Calu3 (cell line): Measurements from ENCODE around the gene NAALADL2. TPM values are rescaled to one million over a fixed set of nuclear protein-coding genes. Genes with fewer than 3 reads are reported as not detected.

Source experiments
- BruUV-seq: library from RNA; stranded (reverse); fragments of 400-500 nt; replicated peaks from 2 replicates; lab custom pipeline; 2021; lab: Mats Ljungman, UMichigan
- CTCF ChIA-PET: fragments of 300-600 bp; sonication (Branson Sonifier 250); formaldehyde crosslinking; loops from one replicate; lab custom pipeline; 2022; ENCODE audit warnings: antibody characterized with exemption; lab: Charles Lee
- DNase-seq: peaks from one replicate; pipeline ENCODE4 v3.0.0; 2022
- H3K27ac Mint-ChIP-seq: one replicate; pipeline ENCODE4 v1.8.0; 2022; ENCODE audit warnings: mixed read lengths; ENCODE audit not compliant: unreplicated experiment
- H3K27me3 Mint-ChIP-seq: one replicate; pipeline ENCODE4 v1.8.0; 2022; ENCODE audit warnings: mixed read lengths; ENCODE audit not compliant: unreplicated experiment
- H3K36me3 Mint-ChIP-seq: one replicate; pipeline ENCODE4 v1.8.0; 2022; ENCODE audit warnings: mild to moderate bottlenecking, moderate library complexity, mixed read lengths; ENCODE audit not compliant: insufficient read depth, unreplicated experiment
- H3K4me1 Mint-ChIP-seq: one replicate; pipeline ENCODE4 v1.8.0; 2022; ENCODE audit warnings: mild to moderate bottlenecking, low read depth, mixed read lengths; ENCODE audit not compliant: unreplicated experiment
- H3K4me3 Mint-ChIP-seq: one replicate; pipeline ENCODE4 v1.8.0; 2022; ENCODE audit warnings: mild to moderate bottlenecking, low read depth, moderate library complexity, mixed read lengths; ENCODE audit not compliant: unreplicated experiment
- H3K9me3 Mint-ChIP-seq: one replicate; pipeline ENCODE4 v1.8.0; 2022; ENCODE audit warnings: low read depth, mixed read lengths; ENCODE audit not compliant: unreplicated experiment
- intact Hi-C: fragments of 100-400 bp; cut with micrococcal nuclease; formaldehyde crosslinking; loops from one replicate; pipeline ENCODE4 v1.10.0; 2022; ENCODE audit not compliant: unreplicated experiment
- total RNA-seq: library from RNA; stranded (reverse); gene quantifications from 2 replicates; pipeline ENCODE4 v1.2.3, GENCODE V29; 2022
- TF ChIP-seq, protein P1 (sequence below): fragments of 200-600 bp; IDR thresholded peaks from one replicate; pipeline ENCODE4 v1.8.0; 2022; ENCODE audit warnings: antibody characterized with exemption; ENCODE audit not compliant: unreplicated experiment

Gene NAALADL2
- total RNA-seq, 1 experiment from 2014 or later, result 36.9 TPM

DNA sequence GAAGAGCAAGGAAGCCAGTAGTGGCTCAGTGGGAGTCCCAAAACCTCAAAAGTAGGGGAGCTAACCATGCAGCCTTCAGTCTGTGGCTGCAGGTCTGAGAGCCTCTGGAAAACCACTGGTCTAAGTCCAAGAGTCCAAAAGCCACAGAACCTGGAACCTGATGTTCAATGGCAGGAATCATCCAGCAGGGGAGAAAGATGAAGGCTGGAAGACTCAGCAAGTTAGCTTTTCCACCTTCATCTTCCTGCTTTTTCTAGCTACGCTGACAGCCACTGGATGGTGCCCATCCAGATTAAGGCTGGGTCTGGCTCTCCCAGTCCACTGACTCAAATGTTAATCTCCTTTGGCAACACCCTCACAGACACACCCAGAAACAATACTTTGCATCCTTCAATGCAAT is 626.3 kb downstream of the NAALADL2 start:
- CTCF ChIA-PET, result interaction anchor here (1.3 to 1.4 kb wide), 2 partner anchors 8 to 14 kb away, joined by 3 read pairs; no protein-coding TSS in a partner anchor
- H3K36me3 Mint-ChIP-seq, result no peaks in the 10 kb centered on the region
- intact Hi-C loops, result no loop called here
- TF ChIP-seq, protein P1, sequence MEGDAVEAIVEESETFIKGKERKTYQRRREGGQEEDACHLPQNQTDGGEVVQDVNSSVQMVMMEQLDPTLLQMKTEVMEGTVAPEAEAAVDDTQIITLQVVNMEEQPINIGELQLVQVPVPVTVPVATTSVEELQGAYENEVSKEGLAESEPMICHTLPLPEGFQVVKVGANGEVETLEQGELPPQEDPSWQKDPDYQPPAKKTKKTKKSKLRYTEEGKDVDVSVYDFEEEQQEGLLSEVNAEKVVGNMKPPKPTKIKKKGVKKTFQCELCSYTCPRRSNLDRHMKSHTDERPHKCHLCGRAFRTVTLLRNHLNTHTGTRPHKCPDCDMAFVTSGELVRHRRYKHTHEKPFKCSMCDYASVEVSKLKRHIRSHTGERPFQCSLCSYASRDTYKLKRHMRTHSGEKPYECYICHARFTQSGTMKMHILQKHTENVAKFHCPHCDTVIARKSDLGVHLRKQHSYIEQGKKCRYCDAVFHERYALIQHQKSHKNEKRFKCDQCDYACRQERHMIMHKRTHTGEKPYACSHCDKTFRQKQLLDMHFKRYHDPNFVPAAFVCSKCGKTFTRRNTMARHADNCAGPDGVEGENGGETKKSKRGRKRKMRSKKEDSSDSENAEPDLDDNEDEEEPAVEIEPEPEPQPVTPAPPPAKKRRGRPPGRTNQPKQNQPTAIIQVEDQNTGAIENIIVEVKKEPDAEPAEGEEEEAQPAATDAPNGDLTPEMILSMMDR, result no peak
- H3K4me1 Mint-ChIP-seq, result no peaks in the 10 kb centered on the region
- no peak for DNase-seq
- H3K4me3 Mint-ChIP-seq, result no peak overlapping the region
- no TSS peak for BruUV-seq
- peaks cover 4% of the 10 kb centered on the region for H3K9me3 Mint-ChIP-seq
- H3K27ac Mint-ChIP-seq, result no peak overlapping the region
- H3K27me3 Mint-ChIP-seq, result no peaks in the 10 kb centered on the region

DNA sequence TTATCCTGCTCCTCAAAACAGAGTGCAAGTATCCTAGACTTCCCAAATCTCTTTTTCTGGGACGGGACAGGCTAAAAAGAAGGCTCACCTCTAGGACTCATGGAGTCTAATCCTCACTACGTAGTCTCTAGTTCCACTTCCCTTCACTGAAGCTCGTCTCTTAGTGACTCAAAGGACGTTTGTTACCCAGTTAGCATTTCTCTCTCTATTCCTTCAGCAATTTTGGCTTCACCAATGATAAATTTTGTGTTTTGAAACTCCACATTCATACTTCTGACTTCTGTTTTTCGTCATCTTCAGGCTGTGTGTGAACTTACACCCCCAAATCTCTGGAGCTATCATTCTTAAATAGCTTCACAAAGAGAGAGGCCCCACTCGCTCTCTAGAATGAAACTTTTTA is 627.1 kb downstream of the NAALADL2 start:
- BruUV-seq, result no TSS peak
- H3K36me3 Mint-ChIP-seq, result no peaks in the 10 kb centered on the region
- no peak overlapping the region for H3K27ac Mint-ChIP-seq
- H3K4me3 Mint-ChIP-seq, result no peak overlapping the region
- CTCF ChIA-PET, result interaction anchor here (1.3 kb wide), 1 partner anchor 15 kb away, joined by 3 read pairs; no protein-coding TSS in a partner anchor
- peaks cover 4% of the 10 kb centered on the region for H3K9me3 Mint-ChIP-seq
- TF ChIP-seq, protein P1, result no peak
- no peaks in the 10 kb centered on the region for H3K4me1 Mint-ChIP-seq
- DNase-seq, result no peak
- intact Hi-C loops, result no loop called here
- no peaks in the 10 kb centered on the region for H3K27me3 Mint-ChIP-seq

DNA sequence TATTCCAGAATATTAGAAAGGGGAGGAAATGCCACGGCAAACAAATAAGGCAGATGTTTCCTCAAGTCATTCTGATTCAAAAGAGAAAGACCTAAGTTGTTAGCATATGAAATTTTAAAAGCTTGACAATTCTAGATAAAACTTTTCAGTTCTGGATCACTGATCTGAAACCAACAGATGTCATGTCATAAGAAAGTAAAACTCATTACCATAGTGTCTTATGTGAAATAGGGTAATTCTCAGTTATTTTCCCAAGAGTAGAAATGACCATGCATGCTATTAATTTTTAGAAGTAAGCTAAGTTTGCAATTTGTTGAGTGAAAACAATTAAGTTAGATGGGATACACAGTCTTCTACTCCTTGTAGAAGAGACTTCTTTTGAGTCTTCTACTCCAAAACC is 630.3 kb downstream of the NAALADL2 start:
- DNase-seq, result no peak
- Mint-ChIP-seq H3K36me3 (no peaks in the 10 kb centered on the region), H3K4me3 (no peak overlapping the region), H3K4me1 (peaks cover 9% of the 10 kb centered on the region), H3K27me3 (no peaks in the 10 kb centered on the region), H3K27ac (no peak overlapping the region), H3K9me3 (peaks cover 4% of the 10 kb centered on the region)
- TF ChIP-seq, protein P1, result no peak
- BruUV-seq, result no TSS peak
- intact Hi-C loops, result no loop called here
- CTCF ChIA-PET, result no interaction called here

GRCh38 chr3:175493301-175493700 is 634.2 kb downstream of the NAALADL2 start:
- H3K27ac Mint-ChIP-seq, result peak overlapping the region; percentile 59
- intact Hi-C loops, result loop anchor here (5.0 kb wide), 2 partner anchors 114 to 341 kb away; no protein-coding TSS in a partner anchor
- DNase-seq, result no peak
- TF ChIP-seq, protein P1, result no peak
- peaks cover 36% of the 10 kb centered on the region for H3K4me1 Mint-ChIP-seq
- CTCF ChIA-PET, result interaction anchor here (0.7 to 1.1 kb wide), 2 partner anchors 8 to 32 kb away, joined by 3 to 4 read pairs; no protein-coding TSS in a partner anchor
- no peaks in the 10 kb centered on the region for H3K9me3 Mint-ChIP-seq
- no TSS peak for BruUV-seq
- H3K4me3 Mint-ChIP-seq, result peak overlapping the region; percentile 47
- no peaks in the 10 kb centered on the region for H3K27me3 Mint-ChIP-seq
- H3K36me3 Mint-ChIP-seq, result no peaks in the 10 kb centered on the region
